ENCODE data around the gene CCP110.

CCP110 gene

GRCh38 chr16:19555186-19555937 lies 31.6 kb downstream of the CCP110 start, which contains the start of gene VPS35L:
VPS35L (plus strand) TSS chr16:19555703; CDS start chr16:19555730, 27 bp downstream.
- DNase-seq (ENCODE audit: low read depth), result peak; percentile 84

DNA sequence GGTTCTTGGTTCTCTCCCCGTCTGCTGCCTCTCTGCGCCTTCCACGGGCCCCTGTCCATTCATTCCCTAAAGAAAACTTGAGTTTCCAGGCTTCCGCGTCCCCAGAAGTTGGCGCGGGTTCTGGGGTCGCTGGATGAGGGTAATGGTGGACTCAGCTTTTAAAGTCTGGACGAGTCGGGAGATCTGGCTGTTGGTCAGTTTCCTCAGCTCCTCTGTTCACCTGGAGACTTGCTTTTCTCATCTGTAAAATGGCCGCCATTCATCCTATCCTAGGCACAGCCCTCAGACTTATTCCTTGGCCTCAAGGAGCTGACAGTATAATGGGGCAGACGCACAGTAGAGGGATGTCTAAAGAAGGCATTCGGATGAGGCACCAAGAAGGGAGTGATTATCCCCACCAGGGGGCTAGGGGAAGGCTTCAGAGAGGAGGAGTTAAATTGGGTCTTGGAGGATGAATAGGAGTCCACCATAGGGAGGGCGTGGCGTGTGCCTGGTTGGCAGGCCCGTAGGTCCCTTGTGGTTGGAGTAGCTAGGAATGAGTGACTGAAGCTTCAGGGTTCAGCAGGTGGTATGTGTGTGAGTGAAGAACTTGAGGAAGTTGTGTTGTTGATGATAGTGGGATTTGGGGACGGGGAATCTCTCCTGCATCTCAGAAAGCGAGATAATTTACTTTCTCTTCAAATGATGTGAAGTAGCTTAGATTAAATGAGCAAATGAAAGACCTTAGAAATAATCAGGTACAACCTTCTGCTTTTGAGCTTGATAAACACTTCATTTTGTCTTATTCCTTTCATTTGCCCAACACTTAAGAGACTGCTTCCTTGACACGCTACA lies 32.4 kb downstream of the CCP110 start:
- no peak for DNase-seq (ENCODE audit: low read depth)

DNA sequence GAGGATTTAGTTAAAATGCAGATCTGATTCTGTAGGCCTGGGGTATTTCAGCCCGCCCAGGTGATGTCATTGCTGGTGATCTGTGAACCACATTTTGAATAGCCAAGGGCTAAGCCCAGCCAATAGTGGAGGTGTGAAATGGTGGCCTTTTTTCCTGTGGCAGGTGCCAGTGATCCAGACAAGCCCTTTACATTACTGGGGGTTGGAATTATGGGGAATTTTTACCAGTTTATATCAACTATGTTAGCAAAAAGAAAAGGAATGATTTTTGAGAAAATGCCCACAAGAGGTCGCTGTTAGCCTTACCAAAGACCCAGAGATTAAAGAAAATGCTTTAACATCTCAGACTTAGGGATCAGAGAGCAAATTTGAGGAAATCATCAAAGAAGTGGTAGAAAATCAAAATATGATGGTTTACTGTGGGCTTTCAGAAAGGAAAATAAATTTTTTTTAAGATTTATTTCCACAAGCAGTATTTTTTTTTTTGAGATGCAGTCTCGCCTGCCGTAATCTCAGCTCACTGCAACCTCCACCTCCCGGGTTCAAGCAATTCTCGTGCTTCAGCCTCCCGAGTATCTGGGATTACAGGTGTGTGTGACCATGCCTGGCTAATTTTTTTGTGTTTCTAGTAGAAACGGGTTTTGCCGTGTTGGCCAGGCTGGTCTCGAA lies 35.6 kb downstream of the CCP110 start:
- no peak for DNase-seq (ENCODE audit: low read depth)

DNA sequence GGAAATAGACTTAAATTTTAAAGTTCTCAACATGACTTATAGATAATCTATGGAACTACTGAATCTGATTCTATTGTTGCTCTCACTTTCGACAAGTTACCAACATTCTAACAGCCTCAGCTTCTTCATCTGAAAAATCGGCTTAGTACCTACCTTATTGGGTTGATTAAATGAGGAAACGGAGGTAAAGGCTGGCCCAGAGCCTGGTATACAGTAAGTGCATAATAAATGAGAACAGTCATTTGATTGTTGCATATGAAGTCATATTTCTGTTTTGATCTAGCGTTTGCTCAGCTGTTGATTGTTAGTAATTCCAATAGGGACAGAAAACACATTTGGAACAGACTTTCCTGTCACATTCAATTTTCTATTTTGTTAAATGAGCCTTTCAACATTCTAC lies 36.3 kb downstream of the CCP110 start:
- DNase-seq (ENCODE audit: low read depth), result no peak

- no peak for DNase-seq (ENCODE audit: low read depth)
These were observed 39.6 kb downstream of the CCP110 start for GRCh38 chr16:19563377-19563776.

DNA sequence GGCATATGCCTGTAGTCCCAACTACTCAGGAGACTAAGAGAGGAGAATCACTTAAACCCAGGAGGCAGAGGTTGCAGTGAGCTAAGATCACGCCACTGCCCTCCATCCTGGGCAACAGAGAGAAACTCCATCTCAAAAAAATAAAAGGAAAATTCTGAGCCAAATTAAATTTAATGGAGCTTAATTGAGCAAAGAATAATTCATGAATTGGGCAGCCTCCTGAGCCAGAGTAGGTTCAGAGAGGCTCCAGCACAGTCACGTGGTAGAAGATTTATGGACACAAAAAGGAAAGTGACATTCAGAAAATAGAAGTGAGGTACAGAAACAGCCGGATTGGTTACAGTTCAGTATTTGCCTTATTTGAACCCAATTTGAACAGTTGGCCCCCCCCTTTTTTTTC lies 42.6 kb downstream of the CCP110 start:
- DNase-seq (ENCODE audit: low read depth), result no peak

- DNase-seq (ENCODE audit: low read depth), result no peak
These were observed 43.8 kb downstream of the CCP110 start for GRCh38 chr16:19567560-19567959.

GRCh38 chr16:19573997-19574396 lies 50.3 kb downstream of the CCP110 start:
- DNase-seq (ENCODE audit: low read depth), result no peak

DNA sequence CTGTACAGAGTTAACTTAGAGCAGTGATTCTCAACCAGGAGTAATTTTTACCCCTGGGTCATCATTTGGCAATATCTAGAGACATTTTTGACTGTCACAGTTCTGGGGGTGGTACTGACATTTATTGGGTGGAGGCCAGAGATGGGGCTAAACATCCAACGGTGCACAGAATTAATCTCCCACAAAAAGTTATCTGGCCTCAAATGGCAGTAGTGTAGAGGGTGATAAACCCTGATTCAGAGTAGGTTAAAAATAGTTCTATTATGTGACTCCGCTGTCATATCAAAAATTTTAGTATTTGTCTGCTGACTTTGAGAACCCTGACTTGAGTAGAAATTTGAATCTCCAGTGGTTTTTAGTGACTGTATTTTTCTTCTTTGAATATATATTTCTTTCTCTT lies 50.9 kb downstream of the CCP110 start:
- DNase-seq (ENCODE audit: low read depth), result no peak

GRCh38 chr16:19578378-19578971 lies 54.7 kb downstream of the CCP110 start:
- no peak for DNase-seq (ENCODE audit: low read depth)

DNA sequence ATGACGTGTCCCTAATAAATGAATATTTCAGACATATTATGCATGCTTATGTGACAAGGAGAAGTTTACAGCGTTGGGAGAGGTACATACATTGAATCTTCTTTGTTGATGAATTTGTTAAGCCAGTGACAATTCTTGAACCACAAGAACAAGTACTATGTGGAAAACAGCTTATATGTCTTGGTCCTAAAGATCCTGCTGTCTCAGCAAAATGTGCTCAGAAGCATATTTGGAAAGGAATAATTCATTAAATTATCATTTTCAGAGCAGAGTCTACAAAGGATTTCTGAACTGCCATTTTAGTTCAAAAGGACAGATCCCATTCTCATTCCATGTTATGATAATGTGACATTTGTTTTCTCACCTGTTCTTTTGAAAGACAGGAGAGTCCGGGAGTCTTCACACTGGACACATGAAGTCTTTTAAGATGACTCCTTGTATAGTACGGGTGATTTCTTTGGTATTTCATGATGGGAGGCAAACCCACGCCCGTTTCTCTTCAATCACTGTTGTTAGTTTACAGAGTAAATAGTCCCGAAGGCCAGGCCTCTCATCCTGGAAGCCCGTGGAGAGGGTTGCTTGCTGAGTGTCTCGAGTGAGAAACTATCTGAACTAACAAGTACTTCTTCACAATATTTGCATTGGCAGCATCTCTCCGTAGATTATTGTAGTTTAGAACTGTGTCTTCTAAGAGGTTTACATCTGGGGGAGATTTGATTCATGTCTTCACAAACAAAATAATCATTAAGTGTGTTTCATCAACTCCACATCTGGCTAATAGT lies 58.5 kb downstream of the CCP110 start:
- no peak for DNase-seq (ENCODE audit: low read depth)

DNA sequence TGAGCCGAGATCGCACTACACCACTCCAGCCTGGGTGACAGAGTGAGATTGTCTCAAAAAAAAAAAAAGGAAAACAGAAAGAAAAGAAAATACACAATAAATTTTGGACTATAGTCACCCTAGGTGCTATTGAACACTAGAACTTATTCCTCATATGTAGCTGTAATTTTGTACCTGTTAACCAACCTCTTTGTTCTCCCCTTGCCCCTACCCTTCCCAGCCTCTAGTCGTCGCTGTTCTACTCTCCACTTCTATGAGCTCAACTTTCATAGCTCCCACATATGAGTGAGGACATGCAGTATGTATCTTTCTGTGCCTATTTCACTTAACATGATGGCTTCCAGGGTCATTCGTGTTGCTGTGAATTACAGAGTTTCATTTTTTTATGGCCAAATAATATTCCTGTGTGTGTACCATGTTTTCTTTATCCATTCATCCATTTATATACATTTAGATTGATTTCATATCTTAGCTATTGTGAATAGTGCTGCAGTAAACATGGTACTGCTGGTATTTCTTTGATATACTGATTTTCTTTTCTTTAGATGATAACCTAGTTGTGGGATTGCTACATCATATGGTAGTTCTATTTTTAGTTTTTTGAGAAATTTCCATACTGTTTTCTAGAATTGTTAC lies 60.0 kb downstream of the CCP110 start:
- no peak for DNase-seq (ENCODE audit: low read depth)

DNA sequence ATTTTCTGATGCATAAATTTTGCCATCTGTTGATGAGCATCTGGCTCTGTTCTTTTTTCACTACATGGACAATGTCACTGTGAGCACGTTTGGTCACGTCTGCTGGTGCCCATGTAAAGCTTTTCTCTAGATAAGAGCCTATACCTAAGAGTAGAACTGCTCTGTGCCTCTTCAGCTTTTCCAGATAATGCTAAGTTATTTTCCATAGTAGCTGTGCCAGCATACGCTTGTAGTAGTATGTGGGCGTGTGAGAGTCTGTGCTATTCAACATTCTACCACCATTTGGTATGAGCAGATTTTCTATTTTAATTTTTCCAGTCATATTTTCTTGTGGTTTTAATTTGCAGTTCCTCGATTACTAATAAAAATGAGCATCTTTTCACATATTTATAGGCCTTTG lies 64.9 kb downstream of the CCP110 start:
- no peak for DNase-seq (ENCODE audit: low read depth)

GRCh38 chr16:19589106-19589505 lies 65.4 kb downstream of the CCP110 start:
- DNase-seq (ENCODE audit: low read depth), result no peak

- peak; percentile 79 for DNase-seq (ENCODE audit: low read depth)
These were observed 66.1 kb downstream of the CCP110 start for GRCh38 chr16:19589771-19590302.

GRCh38 chr16:19595043-19595767 lies 71.5 kb downstream of the CCP110 start:
- no peak for DNase-seq (ENCODE audit: low read depth)

- no peak for DNase-seq (ENCODE audit: low read depth)
These were observed 75.2 kb downstream of the CCP110 start for GRCh38 chr16:19598805-19599510.

GRCh38 chr16:19599968-19600716 lies 76.4 kb downstream of the CCP110 start:
- DNase-seq (ENCODE audit: low read depth), result no peak

All from GM04503 (cell line).